Lung microvascular endothelial cell (primary cell): ENCODE results near the gene ROS1. TPM values are rescaled to one million over a fixed set of nuclear protein-coding genes. Genes with fewer than 3 reads are reported as not detected.
"Not testable (repeated sequence)": the region's sequence is repeated elsewhere in the genome, so short reads cannot be mapped to it uniquely, and the experiment has no call there.

ENCODE experiments used
- DNase-seq, 2 donors: peaks; one replicate each; pipeline versions ENCODE4 v3.0.0 to v3.0.0-alpha.2; 2010; ENCODE audit warnings: low read depth in 2 of 2
- total RNA-seq: library from RNA; depleted of rRNA; stranded (reverse); fragments of >200 nt; gene quantifications from 2 replicates; pipeline ENCODE4 v1.2.1, GENCODE V29; 2014

Gene ROS1
- total RNA-seq, 1 donor from 2014 or later, result not detected

- no peak for DNase-seq
Measured at GRCh38 chr6:117384659-117385058, 41.1 kb downstream of the ROS1 start.

GRCh38 chr6:117381749-117382148 is 44.0 kb downstream of the ROS1 start:
- no peak for DNase-seq

- no peak for DNase-seq
Measured at GRCh38 chr6:117380298-117380697, 45.4 kb downstream of the ROS1 start.

GRCh38 chr6:117375446-117375845 is 50.3 kb downstream of the ROS1 start:
- DNase-seq, result no peak

- no peak for DNase-seq
Measured at GRCh38 chr6:117373211-117373813, 52.4 kb downstream of the ROS1 start.

GRCh38 chr6:117372289-117372688 is 53.5 kb downstream of the ROS1 start:
- not testable (repeated sequence) for DNase-seq

GRCh38 chr6:117371492-117371891 is 54.2 kb downstream of the ROS1 start:
- DNase-seq, result no peak

- no peak for DNase-seq
Measured at GRCh38 chr6:117359581-117359980, 66.2 kb downstream of the ROS1 start.

GRCh38 chr6:117354671-117355070 is 71.1 kb downstream of the ROS1 start:
- DNase-seq, result no peak

GRCh38 chr6:117352466-117353081 is 73.2 kb downstream of the ROS1 start:
- peak; percentile 13 to 37 for DNase-seq

GRCh38 chr6:117351521-117351920 is 74.2 kb downstream of the ROS1 start:
- DNase-seq, result no peak

- DNase-seq, result peak; percentile 20 to 25
Measured at GRCh38 chr6:117346142-117346930, 79.4 kb downstream of the ROS1 start.

- DNase-seq, result no peak
Measured at GRCh38 chr6:117345292-117345610, 80.5 kb downstream of the ROS1 start.

GRCh38 chr6:117344444-117345291 is 81.1 kb downstream of the ROS1 start:
- no peak for DNase-seq

GRCh38 chr6:117338567-117338966 is 87.2 kb downstream of the ROS1 start:
- peak in 1 of 2 donors; percentile 61 for DNase-seq

GRCh38 chr6:117329926-117330325 is 95.8 kb downstream of the ROS1 start:
- no peak for DNase-seq

- DNase-seq, result no peak
Measured at GRCh38 chr6:117328500-117328899, 97.2 kb downstream of the ROS1 start.

- no peak for DNase-seq
Measured at GRCh38 chr6:117328005-117328389, 97.7 kb downstream of the ROS1 start.

- no peak for DNase-seq
Measured at GRCh38 chr6:117327149-117328004, 98.4 kb downstream of the ROS1 start.

- no peak for DNase-seq
Measured at GRCh38 chr6:117326396-117326795, 99.3 kb downstream of the ROS1 start.

- DNase-seq, result peak; percentile 6 to 20
Measured at GRCh38 chr6:117317261-117317660, 108.5 kb downstream of the ROS1 start.
